H1 (cell line): Measurements from ENCODE around the gene ZDHHC9. TPM values are rescaled to one million over a fixed set of nuclear protein-coding genes. Genes with fewer than 3 reads are reported as not detected.

ENCODE experiments used
- CTCF ChIA-PET: fragments of 300-600 bp; sonication (Branson Sonifier 250); formaldehyde crosslinking; loops from one replicate; lab custom pipeline; 2021; ENCODE audit not compliant: partially characterized antibody; lab: Charles Lee
- POLR2A ChIA-PET: fragments of 300-600 bp; sonication (Branson Sonifier 250); formaldehyde crosslinking; loops from one replicate; lab custom pipeline; 2021; ENCODE audit warnings: inconsistent platforms; ENCODE audit not compliant: partially characterized antibody; lab: Charles Lee
- DNase-seq, 2 experiments: peaks; one replicate each; pipeline versions ENCODE4 v3.0.0 to v3.0.0-alpha.2; 2010 to 2022; ENCODE audit warnings: low spot score in 2 of 2, low read depth in 1 of 2, mixed read lengths in 1 of 2
- FAIRE-seq: peaks from 2 replicates; lab custom pipeline; 2011; peaks lifted over from hg19 to GRCh38; lab: Jason Lieb, UNC
- H2AFZ ChIP-seq: 2 replicates; pipeline ENCODE4 v1.8.1; 2012; ENCODE audit warnings: low read length, inconsistent platforms
- H2AK5ac ChIP-seq: 2 replicates; pipeline ENCODE4 v1.6.1; 2013; ENCODE audit warnings: low read depth, low read length
- H2BK120ac ChIP-seq: replicated peaks from 2 replicates; pipeline ENCODE3; 2013; ENCODE audit warnings: low read depth, low read length, inconsistent platforms
- H2BK12ac ChIP-seq: 2 replicates; pipeline ENCODE4 v1.6.1; 2013; ENCODE audit warnings: low read depth, low read length
- H2BK15ac ChIP-seq: 2 replicates; pipeline ENCODE4 v1.6.1; 2013; ENCODE audit warnings: low read length
- H2BK20ac ChIP-seq: 2 replicates; pipeline ENCODE4 v1.6.1; 2013; ENCODE audit warnings: low read length
- H2BK5ac ChIP-seq: 2 replicates; pipeline ENCODE4 v1.6.1; 2013; ENCODE audit warnings: low read depth, low read length
- H3K14ac ChIP-seq: 2 replicates; pipeline ENCODE4 v1.6.1; 2013; ENCODE audit warnings: inconsistent platforms; ENCODE audit not compliant: insufficient read length
- H3K18ac ChIP-seq: 2 replicates; pipeline ENCODE4 v1.6.1; 2013; ENCODE audit warnings: low read length; ENCODE audit errors: extremely low read depth
- H3K23ac ChIP-seq: 2 replicates; pipeline ENCODE4 v1.6.1; 2013; ENCODE audit warnings: inconsistent platforms; ENCODE audit not compliant: insufficient read length
- H3K23me2 ChIP-seq: 2 replicates; pipeline ENCODE4 v1.6.1; 2013; ENCODE audit warnings: low read depth, low read length
- H3K27ac ChIP-seq: 2 replicates; pipeline ENCODE4 v1.6.1; 2011; ENCODE audit warnings: low read depth, low read length, inconsistent platforms
- H3K27me3 ChIP-seq, 4 experiments: replicated peaks in 1 of 4; 1 replicate in 1 of 4; 2 replicates in 3 of 4; pipeline versions ENCODE4 v1.6.1 to v1.8.1; 2011 to 2013; ENCODE audit warnings: low read length in 3 of 4, mild to moderate bottlenecking in 3 of 4, inconsistent platforms in 2 of 4, mixed read lengths in 2 of 4, moderate library complexity in 1 of 4; ENCODE audit not compliant: control insufficient read depth in 3 of 4, insufficient read depth in 3 of 4; ENCODE audit errors: extremely low read depth in 1 of 4
- H3K36me3 ChIP-seq, 4 experiments: 2 replicates each; pipeline versions ENCODE4 v1.6.1 to v1.8.1; 2011 to 2013; ENCODE audit warnings: mild to moderate bottlenecking in 4 of 4, low read length in 3 of 4, moderate library complexity in 2 of 4, control low read depth in 1 of 4, inconsistent platforms in 1 of 4; ENCODE audit not compliant: insufficient read depth in 4 of 4, control insufficient read depth in 2 of 4
- H3K4ac ChIP-seq: replicated peaks from 2 replicates; pipeline ENCODE3; 2013; ENCODE audit warnings: low read length, low read depth, mixed read lengths, inconsistent platforms; ENCODE audit not compliant: insufficient read length
- H3K4me1 ChIP-seq, 4 experiments: replicated peaks in 1 of 4; 1 replicate in 1 of 4; 2 replicates in 3 of 4; pipeline versions ENCODE4 v1.6.1 to v1.8.1; 2011 to 2013; ENCODE audit warnings: low read length in 3 of 4, inconsistent platforms in 2 of 4, mixed read lengths in 1 of 4; ENCODE audit not compliant: insufficient read depth in 4 of 4, control insufficient read depth in 3 of 4
- H3K4me2 ChIP-seq, 2 experiments: 2 replicates each; pipeline versions ENCODE4 v1.6.1 to v1.8.1; 2011 to 2013; ENCODE audit warnings: low read depth in 2 of 2, low read length in 2 of 2, control low read depth in 1 of 2, inconsistent platforms in 1 of 2, mild to moderate bottlenecking in 1 of 2; ENCODE audit not compliant: insufficient read depth in 1 of 2
- H3K4me3 ChIP-seq, 4 experiments: fragments of 200-600, 300-600 bp in 1 of 4; sonication (generic), shearing (Covaris generic), sonication (Bioruptor Twin) in 1 of 4; 2 replicates each; pipeline versions ENCODE4 v1.5.1 to v1.8.1; 2011 to 2016; ENCODE audit warnings: low read length in 4 of 4, low read depth in 3 of 4, control low read depth in 2 of 4, inconsistent platforms in 2 of 4, mild to moderate bottlenecking in 2 of 4, mixed read lengths in 1 of 4, moderate library complexity in 1 of 4; ENCODE audit not compliant: insufficient read depth in 2 of 4; ENCODE audit errors: extremely low read depth in 1 of 4
- H3K56ac ChIP-seq: replicated peaks from 2 replicates; pipeline ENCODE3; 2013; ENCODE audit warnings: low read depth, mild to moderate bottlenecking, mixed read lengths, low read length, inconsistent platforms; ENCODE audit not compliant: insufficient read length
- H3K79me1 ChIP-seq: 2 replicates; pipeline ENCODE4 v1.6.1; 2013; ENCODE audit warnings: low read depth, low read length, control low read depth
- H3K79me2 ChIP-seq, 2 experiments: 2 replicates each; pipeline versions ENCODE4 v1.6.1 to v1.8.1; 2012 to 2013; ENCODE audit warnings: low read length in 2 of 2, mild to moderate bottlenecking in 2 of 2, inconsistent platforms in 1 of 2; ENCODE audit not compliant: insufficient read depth in 2 of 2, control insufficient read depth in 1 of 2
- H3K9ac ChIP-seq, 4 experiments: replicated peaks in 1 of 4; 1 replicate in 1 of 4; 2 replicates in 3 of 4; pipeline versions ENCODE4 v1.6.1 to v1.8.1; 2011 to 2013; ENCODE audit warnings: low read depth in 3 of 4, low read length in 3 of 4, control low read depth in 2 of 4, mild to moderate bottlenecking in 2 of 4, moderate library complexity in 2 of 4, inconsistent platforms in 1 of 4; ENCODE audit errors: extremely low read depth in 1 of 4
- H3K9me3 ChIP-seq, 2 experiments: 2 replicates each; pipeline versions ENCODE4 v1.6.1 to v1.8.1; 2012 to 2013; ENCODE audit warnings: mild to moderate bottlenecking in 2 of 2, moderate library complexity in 2 of 2, control low read depth in 1 of 2, inconsistent platforms in 1 of 2, low read depth in 1 of 2, low read length in 1 of 2, mixed read lengths in 1 of 2; ENCODE audit not compliant: insufficient read depth in 2 of 2
- H4K20me1 ChIP-seq, 2 experiments: replicated peaks in 1 of 2; 2 replicates each; pipeline versions ENCODE3 to v1.8.1; 2011 to 2013; ENCODE audit warnings: inconsistent platforms in 2 of 2, low read length in 2 of 2, mild to moderate bottlenecking in 1 of 2; ENCODE audit not compliant: insufficient read depth in 2 of 2, control insufficient read depth in 1 of 2
- H4K5ac ChIP-seq: 2 replicates; pipeline ENCODE4 v1.6.1; 2013; ENCODE audit warnings: low read length, low read depth, mixed read lengths, inconsistent platforms; ENCODE audit not compliant: insufficient read length
- H4K8ac ChIP-seq: 2 replicates; pipeline ENCODE4 v1.8.0; 2013; ENCODE audit warnings: mild to moderate bottlenecking, moderate library complexity, low read length, inconsistent platforms; ENCODE audit not compliant: insufficient read depth; ENCODE audit errors: extremely low read depth
- H4K91ac ChIP-seq: replicated peaks from 2 replicates; pipeline ENCODE3; 2013; ENCODE audit warnings: low read length, mixed read lengths, inconsistent platforms; ENCODE audit not compliant: insufficient read length
- CBX8 ChIP-seq: fragments of 300-800, 300-1000 bp; sonication (generic); IDR thresholded peaks from 2 replicates; pipeline ENCODE4 v1.7.1; 2016; ENCODE audit warnings: low read depth, low read length, borderline replicate concordance
- POLR2AphosphoS5 ChIP-seq: IDR thresholded peaks from 2 replicates; pipeline ENCODE4 v1.6.1; 2011; ENCODE audit warnings: low read depth, low read length
- RBBP5 ChIP-seq: IDR thresholded peaks from 2 replicates; pipeline ENCODE4 v1.7.1; 2012; ENCODE audit warnings: low read depth, mild to moderate bottlenecking, inconsistent platforms, low read length, moderate library complexity, borderline replicate concordance
- TCF12 ChIP-seq: IDR thresholded peaks from 2 replicates; pipeline ENCODE4 v1.6.1; 2011; ENCODE audit warnings: low read depth, mild to moderate bottlenecking, low read length
- WGBS, 2 experiments: shearing (Covaris generic) in 1 of 2; methylation state at CpG; one replicate each; pipeline versions ENCODE4 v1.1.6 to v1.1.7; 2013 to 2015; ENCODE audit warnings: low lambda C conversion rate in 2 of 2, mixed read lengths in 2 of 2, inconsistent platforms in 1 of 2, low coverage in 1 of 2, missing lambda C conversion rate in 1 of 2; ENCODE audit not compliant: insufficient replicate concordance in 2 of 2, insufficient coverage in 1 of 2, insufficient read length in 1 of 2; ENCODE audit errors: extremely low coverage in 1 of 2, missing lambda C conversion rate in 1 of 2; 5-methylcytosine and 5-hydroxymethylcytosine counted together
- polyA plus RNA-seq, 7 experiments: library from polyadenylated mRNA; depleted of rRNA in 3 of 7; stranded (reverse) in 5 of 7; unstranded in 2 of 7; fragments of >200 nt in 5 of 7; fragments of 200-250 nt in 2 of 7; gene quantifications; 1 replicate in 5 of 7; 2 replicates in 1 of 7; 4 replicates in 1 of 7; pipeline versions ENCODE4 v1.2.1 to v1.2.3, GENCODE V29; 2011 to 2013; ENCODE audit warnings: missing spikeins in 2 of 7, mixed read lengths in 2 of 7
- total RNA-seq: library from RNA; stranded (reverse); fragmentation: NEBNext Ultra II Directional; extraction: Animal tissue kit (Norgen Biotek cat#: 25700); gene quantifications from 2 replicates; pipeline ENCODE4 v1.2.1, GENCODE V29; 2021
- TF ChIP-seq, protein P1 (sequence below): IDR thresholded peaks from 2 replicates; pipeline ENCODE4 v1.6.1; 2011; ENCODE audit warnings: low read depth, mild to moderate bottlenecking, low read length; ENCODE audit not compliant: insufficient read depth

Gene ZDHHC9
- total and polyA plus RNA-seq, 2 of the 8 experiments (the other 6 are each of a cell fraction or from before 2014, with no cell fraction given), result 18.1 to 28.3 TPM

DNA sequence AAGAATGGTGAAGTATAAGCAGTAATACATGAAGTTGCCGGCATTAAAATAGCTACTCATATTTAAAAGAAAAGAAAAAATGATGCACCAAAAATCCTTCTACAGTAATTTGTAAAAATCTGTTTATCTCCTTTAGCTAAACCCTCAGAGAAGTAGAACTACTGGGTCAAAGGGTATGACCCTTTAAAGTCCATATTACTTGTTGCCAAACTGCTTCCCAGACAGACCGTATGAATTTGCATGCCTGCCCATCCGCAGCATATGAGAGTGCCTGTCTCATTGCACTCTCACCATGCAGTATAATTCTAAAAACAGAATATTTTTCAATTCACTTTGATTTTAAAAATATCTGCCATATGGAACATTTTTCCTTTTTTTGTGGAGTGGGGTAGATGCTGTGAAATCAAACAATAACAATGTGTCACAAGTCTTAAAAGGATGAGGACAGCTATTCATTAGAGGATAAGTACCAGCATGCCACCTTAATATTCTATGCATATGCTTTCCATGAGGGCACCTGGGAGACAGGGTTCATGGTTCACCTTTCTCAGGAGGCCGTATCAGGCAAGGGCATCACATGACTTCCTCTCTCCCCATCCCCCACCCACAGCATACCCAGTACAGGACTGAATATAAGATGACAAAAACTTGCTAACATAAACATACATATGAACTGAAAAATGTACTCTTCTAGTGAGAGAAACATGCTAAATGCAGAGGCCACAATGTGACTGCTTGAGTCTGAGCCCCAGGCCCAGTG lies 17.8 kb downstream of the ZDHHC9 start:
- POLR2A ChIA-PET, result no interaction called here
- H2BK20ac ChIP-seq, result no peak overlapping the region
- H2BK5ac ChIP-seq, result no peak overlapping the region
- H3K9me3 ChIP-seq, result no peaks in the 10 kb centered on the region
- 90% methylated on average over 4 of the region's 4 CpGs; no CpG with 5 or more reads in 1 of the 2 experiments for WGBS, 2 experiments
- no peaks in the 10 kb centered on the region for H3K27me3 ChIP-seq
- no peak overlapping the region for H4K91ac ChIP-seq
- H4K20me1 ChIP-seq, result no peaks in the 10 kb centered on the region
- no peak overlapping the region for H3K4me2 ChIP-seq
- peaks cover 0 to 2% of the 10 kb centered on the region in 2 experiments; a peak in 1 of 4 replicates for H3K79me2 ChIP-seq
- FAIRE-seq (no peak), DNase-seq (no peak)
- no peaks in the 10 kb centered on the region for H3K4me1 ChIP-seq
- H3K23me2 ChIP-seq, result no peaks in the 10 kb centered on the region
- H2BK12ac ChIP-seq, result no peak overlapping the region
- CTCF ChIA-PET, result interaction anchor here (0.9 to 5.2 kb wide), 5 partner anchors 11 to 228 kb away, joined by 3 to 20 read pairs (median 3); no protein-coding TSS in a partner anchor
- H3K14ac ChIP-seq, result no peak overlapping the region
- H3K36me3 ChIP-seq, result peaks cover 0 to 8% (median 0%) of the 10 kb centered on the region in 4 experiments; a peak in 3 of 8 replicates
- H2BK15ac ChIP-seq, result no peak overlapping the region
- no peak overlapping the region for H3K4ac ChIP-seq
- no peak overlapping the region for H3K9ac ChIP-seq
- no peak overlapping the region for H3K18ac ChIP-seq
- H2BK120ac ChIP-seq, result no peak overlapping the region
- no peaks in the 10 kb centered on the region; the same call in 1 of the 2 replicates for H3K79me1 ChIP-seq
- H3K23ac ChIP-seq, result no peak overlapping the region
- H3K56ac ChIP-seq, result no peak overlapping the region
- no peak overlapping the region for H2AK5ac ChIP-seq
- no peak overlapping the region for H4K8ac ChIP-seq
- H3K4me3 ChIP-seq, result no peak overlapping the region
- H2AFZ ChIP-seq, result no peak overlapping the region
- no peak overlapping the region for H3K27ac ChIP-seq
- no peak overlapping the region for H4K5ac ChIP-seq
- no peak for TF ChIP-seq TCF12
- TF ChIP-seq POLR2AphosphoS5, result no peak
- TF ChIP-seq, protein P1, sequence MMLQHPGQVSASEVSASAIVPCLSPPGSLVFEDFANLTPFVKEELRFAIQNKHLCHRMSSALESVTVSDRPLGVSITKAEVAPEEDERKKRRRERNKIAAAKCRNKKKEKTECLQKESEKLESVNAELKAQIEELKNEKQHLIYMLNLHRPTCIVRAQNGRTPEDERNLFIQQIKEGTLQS, result no peak
- TF ChIP-seq CBX8, result no peak
- TF ChIP-seq RBBP5, result no peak
